Measurements from ENCODE around the gene UST. TPM values are rescaled to one million over a fixed set of nuclear protein-coding genes. Genes with fewer than 3 reads are reported as not detected.
A peak's percentile ranks its signal among the peaks of the same experiment; 100 is the strongest.

UST gene
- total and polyA plus RNA-seq, 4 donors, result 0.24 to 2.7 (median 0.87) TPM

DNA sequence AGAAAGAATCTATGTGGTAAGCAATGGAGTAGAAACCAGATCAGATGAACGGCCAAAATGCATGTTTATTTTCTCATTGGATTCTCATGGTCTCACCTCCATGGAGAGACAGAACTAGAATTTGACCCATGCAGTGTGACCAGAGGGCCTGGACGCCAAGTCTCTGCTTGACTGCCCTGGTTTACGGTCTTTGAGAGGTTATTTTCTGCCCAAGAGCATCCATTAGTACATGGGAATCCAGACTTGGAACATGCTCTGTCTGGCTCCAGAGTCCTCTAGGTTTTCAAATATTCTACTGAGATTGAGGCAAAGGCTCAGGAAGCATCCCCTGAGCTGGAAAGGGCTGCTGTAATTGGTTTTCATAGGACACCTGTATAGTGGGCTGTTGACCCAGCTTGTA is 45.5 kb upstream of the UST start:
- WGBS, result 72% methylated on average over 3 of the region's 3 CpGs
- peak overlapping the region in 1 of 2 donors; percentile 6 for H3K27ac ChIP-seq (ENCODE audit: low read depth in 1 of 2, low read length in 2 of 2)
- H3K9ac ChIP-seq (ENCODE audit: low read depth in 1 of 2, low read length in 2 of 2), result peak overlapping the region in 1 of 2 donors; percentile 29
- no peaks in the 10 kb centered on the region for H3K36me3 ChIP-seq (ENCODE audit: control insufficient read depth in 4 of 4, insufficient read depth in 3 of 4, low read depth in 1 of 4, low read length in 3 of 4)
- DNase-seq (ENCODE audit: low spot score), result no peak
- H3K4me1 ChIP-seq (ENCODE audit: control insufficient read depth in 4 of 4, insufficient read depth in 4 of 4, low read length in 3 of 4), result peaks cover 0 to 13% (median 4%) of the 10 kb centered on the region in 4 donors
- peak overlapping the region; percentile 45 to 73 (median 68) for H3K4me3 ChIP-seq (ENCODE audit: low read depth in 1 of 3, low read length in 3 of 3)
- TF ChIP-seq RAD21 (IDR thresholded peaks at IDR 0.05) (no peak), HNF4A (conservative IDR thresholded peaks at IDR 0.05) (no peak), JUND (IDR thresholded peaks at IDR 0.05) (no peak), SP1 (IDR thresholded peaks at IDR 0.05) (no peak), EGR1 (IDR thresholded peaks at IDR 0.05; ENCODE audit: low read depth in 2 of 2) (no peak), YY1 (IDR thresholded peaks at IDR 0.05) (no peak)
- TF ChIP-seq, protein P1, sequence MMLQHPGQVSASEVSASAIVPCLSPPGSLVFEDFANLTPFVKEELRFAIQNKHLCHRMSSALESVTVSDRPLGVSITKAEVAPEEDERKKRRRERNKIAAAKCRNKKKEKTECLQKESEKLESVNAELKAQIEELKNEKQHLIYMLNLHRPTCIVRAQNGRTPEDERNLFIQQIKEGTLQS (IDR thresholded peaks at IDR 0.05), result no peak
- TF ChIP-seq, protein P2, sequence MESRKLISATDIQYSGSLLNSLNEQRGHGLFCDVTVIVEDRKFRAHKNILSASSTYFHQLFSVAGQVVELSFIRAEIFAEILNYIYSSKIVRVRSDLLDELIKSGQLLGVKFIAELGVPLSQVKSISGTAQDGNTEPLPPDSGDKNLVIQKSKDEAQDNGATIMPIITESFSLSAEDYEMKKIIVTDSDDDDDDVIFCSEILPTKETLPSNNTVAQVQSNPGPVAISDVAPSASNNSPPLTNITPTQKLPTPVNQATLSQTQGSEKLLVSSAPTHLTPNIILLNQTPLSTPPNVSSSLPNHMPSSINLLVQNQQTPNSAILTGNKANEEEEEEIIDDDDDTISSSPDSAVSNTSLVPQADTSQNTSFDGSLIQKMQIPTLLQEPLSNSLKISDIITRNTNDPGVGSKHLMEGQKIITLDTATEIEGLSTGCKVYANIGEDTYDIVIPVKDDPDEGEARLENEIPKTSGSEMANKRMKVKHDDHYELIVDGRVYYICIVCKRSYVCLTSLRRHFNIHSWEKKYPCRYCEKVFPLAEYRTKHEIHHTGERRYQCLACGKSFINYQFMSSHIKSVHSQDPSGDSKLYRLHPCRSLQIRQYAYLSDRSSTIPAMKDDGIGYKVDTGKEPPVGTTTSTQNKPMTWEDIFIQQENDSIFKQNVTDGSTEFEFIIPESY (IDR thresholded peaks at IDR 0.05), result no peak
- TF ChIP-seq, protein P3, sequence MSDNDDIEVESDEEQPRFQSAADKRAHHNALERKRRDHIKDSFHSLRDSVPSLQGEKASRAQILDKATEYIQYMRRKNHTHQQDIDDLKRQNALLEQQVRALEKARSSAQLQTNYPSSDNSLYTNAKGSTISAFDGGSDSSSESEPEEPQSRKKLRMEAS (IDR thresholded peaks at IDR 0.05), result no peak
- no peaks in the 10 kb centered on the region for H3K9me3 ChIP-seq (ENCODE audit: control insufficient read depth in 4 of 4, low read length in 3 of 4)
- H3K27me3 ChIP-seq (ENCODE audit: control insufficient read depth in 4 of 4, insufficient read depth in 4 of 4, low read length in 3 of 4), result no peaks in the 10 kb centered on the region

DNA sequence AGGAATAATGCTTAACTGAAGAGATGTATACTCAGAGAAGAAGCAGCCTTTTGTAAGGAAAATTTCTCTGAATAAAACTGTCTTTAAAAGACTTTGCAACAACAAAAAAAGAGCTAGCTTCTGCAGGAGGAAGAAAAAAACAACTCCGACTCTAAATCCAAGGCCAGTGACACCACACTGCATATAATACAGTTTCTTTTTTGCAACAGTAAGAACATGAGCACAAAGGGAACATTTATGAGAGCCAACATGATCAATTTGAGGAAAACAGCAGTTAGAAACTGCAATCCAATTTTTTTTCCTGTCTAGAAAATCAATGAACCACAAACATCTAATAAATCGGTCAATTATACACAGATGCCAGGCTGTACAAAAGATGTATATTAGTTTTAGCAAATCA is 42.9 kb upstream of the UST start:
- 80% methylated on average over 2 of the region's 2 CpGs for WGBS
- Histone ChIP-seq H3K9me3 (ENCODE audit: control insufficient read depth in 4 of 4, low read length in 3 of 4) (no peaks in the 10 kb centered on the region), H3K9ac (ENCODE audit: low read depth in 1 of 2, low read length in 2 of 2) (no peak overlapping the region), H3K27me3 (ENCODE audit: control insufficient read depth in 4 of 4, insufficient read depth in 4 of 4, low read length in 3 of 4) (no peaks in the 10 kb centered on the region), H3K27ac (ENCODE audit: low read depth in 1 of 2, low read length in 2 of 2) (no peak overlapping the region), H3K4me1 (ENCODE audit: control insufficient read depth in 4 of 4, insufficient read depth in 4 of 4, low read length in 3 of 4) (peaks cover 0 to 13% (median 4%) of the 10 kb centered on the region in 4 donors), H3K36me3 (ENCODE audit: control insufficient read depth in 4 of 4, insufficient read depth in 3 of 4, low read depth in 1 of 4, low read length in 3 of 4) (no peaks in the 10 kb centered on the region), H3K4me3 (ENCODE audit: low read depth in 1 of 3, low read length in 3 of 3) (no peak overlapping the region)
- TF ChIP-seq, protein P1 (IDR thresholded peaks at IDR 0.05), result no peak
- TF ChIP-seq, protein P2 (IDR thresholded peaks at IDR 0.05), result no peak
- no peak for TF ChIP-seq FOXA2 (IDR thresholded peaks at IDR 0.05)
- TF ChIP-seq GABPA (IDR thresholded peaks at IDR 0.05 in 1 of 2, conservative IDR thresholded peaks at IDR 0.05 in 1 of 2), result no peak
- no peak for TF ChIP-seq SP1 (IDR thresholded peaks at IDR 0.05)
- TF ChIP-seq, protein P4, sequence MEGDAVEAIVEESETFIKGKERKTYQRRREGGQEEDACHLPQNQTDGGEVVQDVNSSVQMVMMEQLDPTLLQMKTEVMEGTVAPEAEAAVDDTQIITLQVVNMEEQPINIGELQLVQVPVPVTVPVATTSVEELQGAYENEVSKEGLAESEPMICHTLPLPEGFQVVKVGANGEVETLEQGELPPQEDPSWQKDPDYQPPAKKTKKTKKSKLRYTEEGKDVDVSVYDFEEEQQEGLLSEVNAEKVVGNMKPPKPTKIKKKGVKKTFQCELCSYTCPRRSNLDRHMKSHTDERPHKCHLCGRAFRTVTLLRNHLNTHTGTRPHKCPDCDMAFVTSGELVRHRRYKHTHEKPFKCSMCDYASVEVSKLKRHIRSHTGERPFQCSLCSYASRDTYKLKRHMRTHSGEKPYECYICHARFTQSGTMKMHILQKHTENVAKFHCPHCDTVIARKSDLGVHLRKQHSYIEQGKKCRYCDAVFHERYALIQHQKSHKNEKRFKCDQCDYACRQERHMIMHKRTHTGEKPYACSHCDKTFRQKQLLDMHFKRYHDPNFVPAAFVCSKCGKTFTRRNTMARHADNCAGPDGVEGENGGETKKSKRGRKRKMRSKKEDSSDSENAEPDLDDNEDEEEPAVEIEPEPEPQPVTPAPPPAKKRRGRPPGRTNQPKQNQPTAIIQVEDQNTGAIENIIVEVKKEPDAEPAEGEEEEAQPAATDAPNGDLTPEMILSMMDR (IDR thresholded peaks at IDR 0.05; ENCODE audit: low read depth, low read length, missing input control), result no peak
- TF ChIP-seq, protein P5, sequence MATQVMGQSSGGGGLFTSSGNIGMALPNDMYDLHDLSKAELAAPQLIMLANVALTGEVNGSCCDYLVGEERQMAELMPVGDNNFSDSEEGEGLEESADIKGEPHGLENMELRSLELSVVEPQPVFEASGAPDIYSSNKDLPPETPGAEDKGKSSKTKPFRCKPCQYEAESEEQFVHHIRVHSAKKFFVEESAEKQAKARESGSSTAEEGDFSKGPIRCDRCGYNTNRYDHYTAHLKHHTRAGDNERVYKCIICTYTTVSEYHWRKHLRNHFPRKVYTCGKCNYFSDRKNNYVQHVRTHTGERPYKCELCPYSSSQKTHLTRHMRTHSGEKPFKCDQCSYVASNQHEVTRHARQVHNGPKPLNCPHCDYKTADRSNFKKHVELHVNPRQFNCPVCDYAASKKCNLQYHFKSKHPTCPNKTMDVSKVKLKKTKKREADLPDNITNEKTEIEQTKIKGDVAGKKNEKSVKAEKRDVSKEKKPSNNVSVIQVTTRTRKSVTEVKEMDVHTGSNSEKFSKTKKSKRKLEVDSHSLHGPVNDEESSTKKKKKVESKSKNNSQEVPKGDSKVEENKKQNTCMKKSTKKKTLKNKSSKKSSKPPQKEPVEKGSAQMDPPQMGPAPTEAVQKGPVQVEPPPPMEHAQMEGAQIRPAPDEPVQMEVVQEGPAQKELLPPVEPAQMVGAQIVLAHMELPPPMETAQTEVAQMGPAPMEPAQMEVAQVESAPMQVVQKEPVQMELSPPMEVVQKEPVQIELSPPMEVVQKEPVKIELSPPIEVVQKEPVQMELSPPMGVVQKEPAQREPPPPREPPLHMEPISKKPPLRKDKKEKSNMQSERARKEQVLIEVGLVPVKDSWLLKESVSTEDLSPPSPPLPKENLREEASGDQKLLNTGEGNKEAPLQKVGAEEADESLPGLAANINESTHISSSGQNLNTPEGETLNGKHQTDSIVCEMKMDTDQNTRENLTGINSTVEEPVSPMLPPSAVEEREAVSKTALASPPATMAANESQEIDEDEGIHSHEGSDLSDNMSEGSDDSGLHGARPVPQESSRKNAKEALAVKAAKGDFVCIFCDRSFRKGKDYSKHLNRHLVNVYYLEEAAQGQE (IDR thresholded peaks at IDR 0.05), result no peak
- TF ChIP-seq YY1 (IDR thresholded peaks at IDR 0.05), result no peak
- TF ChIP-seq EGR1 (IDR thresholded peaks at IDR 0.05; ENCODE audit: low read depth in 2 of 2), result no peak
- no peak for TF ChIP-seq RAD21 (IDR thresholded peaks at IDR 0.05)
- no peak for TF ChIP-seq RXRA (IDR thresholded peaks at IDR 0.05)
- no peak for TF ChIP-seq NR2F2 (IDR thresholded peaks at IDR 0.05)
- TF ChIP-seq HNF4A (conservative IDR thresholded peaks at IDR 0.05), result no peak
- TF ChIP-seq, protein P3 (IDR thresholded peaks at IDR 0.05), result no peak
- no peak for TF ChIP-seq FOXA1 (IDR thresholded peaks at IDR 0.05)
- TF ChIP-seq JUND (IDR thresholded peaks at IDR 0.05), result no peak
- no peak for TF ChIP-seq HNF4G (IDR thresholded peaks at IDR 0.05)
- no peak for TF ChIP-seq TAF1 (conservative IDR thresholded peaks at IDR 0.05)
- no peak for DNase-seq (ENCODE audit: low spot score)
